Stimulated activated CD8-positive, alpha-beta memory T cell treated with anti-CD3 and anti-CD28 coated beads, Interleukin-4, amount 100 ng/mL, for 24 hours (primary cell): ENCODE measurements around the gene NT5C1B.

Source experiments
- DNase-seq: peaks from one replicate; pipeline ENCODE4 v3.0.0-alpha.2; 2020; ENCODE audit warnings: low read depth

Gene NT5C1B

GRCh38 chr2:18514526-18515461, 74.6 kb downstream of the NT5C1B start:
- DNase-seq, result no peak
